GM10248 (cell line): ENCODE measurements around the gene TMEM86A.

Experiments used
- CTCF ChIA-PET: fragments of 300-600 bp; sonication (Branson Sonifier 250); formaldehyde crosslinking; extraction: SDS; loops from one replicate; lab custom pipeline; 2021; ENCODE audit warnings: antibody characterized with exemption; lab: Yijun Ruan, JAX
- POLR2A ChIA-PET: fragments of 350-650 bp; sonication (Branson Sonifier 250); formaldehyde crosslinking; extraction: SDS; loops from one replicate; lab custom pipeline; 2020; ENCODE audit warnings: antibody characterized with exemption; lab: Yijun Ruan, JAX
- DNase-seq: peaks from one replicate; pipeline ENCODE4 v3.0.0; 2012; ENCODE audit errors: extremely low spot score
- CTCF ChIP-seq: IDR thresholded peaks from 2 replicates; pipeline ENCODE4 v1.5.1; 2012; ENCODE audit warnings: mild to moderate bottlenecking, low read depth; ENCODE audit errors: extremely low read depth, missing control alignments, control extremely low read depth

Gene TMEM86A

GRCh38 chr11:18713646-18714442, 15.3 kb downstream of the TMEM86A start:
- no peak for DNase-seq
- ChIA-PET POLR2A (interaction anchor here (1.0 kb wide), 1 partner anchor 98 kb away, joined by 3 read pairs; no protein-coding TSS in a partner anchor), CTCF (interaction anchor here (1.6 to 3.5 kb wide), 5 partner anchors 8 to 17 kb away, joined by 3 to 33 read pairs (median 9); partner anchors contain the start of gene IGSF22)
- TF ChIP-seq CTCF: no peak

GRCh38 chr11:18714443-18714780, 15.8 kb downstream of the TMEM86A start:
- no peak for TF ChIP-seq CTCF
- CTCF ChIA-PET: interaction anchor here (1.6 to 3.5 kb wide), 5 partner anchors 7 to 16 kb away, joined by 3 to 33 read pairs (median 9); partner anchors contain the start of gene IGSF22
- DNase-seq: no peak
- POLR2A ChIA-PET: no interaction called here

DNA sequence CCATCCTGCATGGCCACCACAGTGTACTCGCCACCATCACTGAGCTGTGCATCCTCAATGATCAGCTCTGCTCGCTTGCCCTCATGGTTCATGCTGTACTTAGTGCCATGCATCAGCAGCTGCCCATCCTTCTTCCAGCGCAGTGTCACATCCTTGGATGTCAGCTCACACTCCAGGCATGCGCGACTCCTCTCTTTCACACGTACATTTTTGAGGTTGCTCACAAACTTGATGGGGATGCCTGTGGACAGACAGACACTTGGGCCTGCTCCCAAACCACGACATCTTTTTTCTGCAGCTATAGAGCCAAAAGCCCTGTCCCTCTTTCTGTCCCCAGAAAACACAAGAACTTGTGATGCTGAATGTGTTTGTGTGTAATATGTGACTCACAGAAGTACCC, 16.9 kb downstream of the TMEM86A start:
- DNase-seq: no peak
- ChIA-PET CTCF (interaction anchor here (1.7 to 3.1 kb wide), 5 partner anchors 9 to 600 kb away, joined by 4 to 14 read pairs (median 8); partner anchors contain the start of gene IGSF22), POLR2A (no interaction called here)
- no peak for TF ChIP-seq CTCF

GRCh38 chr11:18720091-18720807, 21.7 kb downstream of the TMEM86A start:
- ChIA-PET POLR2A (no interaction called here), CTCF (interaction anchor here (1.0 to 14.5 kb wide), 7 partner anchors 7 to 612 kb away, joined by 3 to 361 read pairs (median 16); partner anchors contain the start of gene TMEM86A)
- DNase-seq: no peak
- no peak for TF ChIP-seq CTCF

GRCh38 chr11:18720808-18721560, 22.4 kb downstream of the TMEM86A start:
- peak; percentile 79 for DNase-seq
- TF ChIP-seq CTCF: no peak
- POLR2A ChIA-PET: no interaction called here
- CTCF ChIA-PET: interaction anchor here (0.8 to 14.5 kb wide), 22 partner anchors 8 to 624 kb away, joined by 3 to 361 read pairs (median 4); partner anchors contain the start of genes LDHA and TMEM86A
